Measurements from ENCODE around the gene ZNF358. TPM values are rescaled to one million over a fixed set of nuclear protein-coding genes. Genes with fewer than 3 reads are reported as not detected.
A peak's percentile ranks its signal among the peaks of the same experiment; 100 is the strongest.

ZNF358 gene
- total and polyA plus RNA-seq, 2 of the 13 experiments (the other 11 are each of a cell fraction or from before 2014, with no cell fraction given) = 9.1 to 37.0 TPM

DNA sequence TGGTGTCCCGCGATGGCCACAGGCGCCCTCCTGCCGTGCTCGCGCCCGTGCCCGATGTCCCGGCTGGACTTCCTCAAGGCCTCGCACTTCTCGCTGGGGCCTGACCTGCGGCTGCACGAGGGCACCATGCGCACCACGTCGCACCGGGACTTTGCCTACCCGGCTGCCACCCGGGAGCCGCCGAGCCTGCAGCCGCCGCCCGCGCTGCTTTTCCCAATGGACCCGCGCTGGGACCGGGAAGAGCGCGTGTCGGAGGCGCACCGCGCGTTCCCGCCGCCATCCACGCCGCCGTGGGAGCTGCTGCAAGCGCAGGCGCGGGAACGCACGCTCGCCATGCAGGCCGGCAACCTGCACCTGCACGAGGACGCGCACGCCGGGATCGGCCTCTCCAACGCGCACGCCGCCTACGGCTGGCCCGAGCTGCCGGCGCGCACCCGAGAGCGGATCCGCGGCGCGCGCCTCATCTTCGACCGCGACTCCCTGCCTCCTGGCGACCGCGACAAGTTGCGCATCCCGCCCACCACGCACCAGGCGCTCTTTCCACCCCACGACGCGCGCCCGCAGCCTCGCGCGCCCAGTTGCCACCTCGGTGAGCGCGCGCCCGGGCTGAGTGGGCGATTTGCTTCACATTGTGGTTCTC lies 15.0 kb upstream of the ZNF358 start (continued):
- TF ChIP-seq HNRNPLL (IDR thresholded peaks at IDR 0.05; ENCODE audit: low read depth, low read length, poor library complexity, severe bottlenecking) (peak; percentile 56), EED (CRISPR knock-in tag; IDR thresholded peaks at IDR 0.05) (no peak), CC2D1A (CRISPR knock-in tag; IDR thresholded peaks at IDR 0.05) (no peak), SP2 (CRISPR knock-in tag; IDR thresholded peaks at IDR 0.05) (peak; percentile 32), HNRNPUL1 (IDR thresholded peaks at IDR 0.05; ENCODE audit: low read depth, low read length) (no peak), EHMT2 (IDR thresholded peaks at IDR 0.05; ENCODE audit: borderline replicate concordance, low read depth, low read length) (no peak), IKZF4 (CRISPR knock-in tag; IDR thresholded peaks at IDR 0.05; ENCODE audit: borderline replicate concordance, low read depth, not compliant biosample characterization) (peak; percentile 74), ZNF496 (CRISPR knock-in tag; IDR thresholded peaks at IDR 0.05; ENCODE audit: insufficient replicate concordance) (no peak), ZNF232 (CRISPR knock-in tag; IDR thresholded peaks at IDR 0.05; ENCODE audit: borderline replicate concordance) (0 out of 2 replicates have a peak, but pooled peaks have one; percentile 47), PLRG1 (conservative IDR thresholded peaks at IDR 0.05) (no peak), NONO (IDR thresholded peaks at IDR 0.05) (no peak), NONO (CRISPR knock-in tag; conservative IDR thresholded peaks at IDR 0.05) (peak; percentile 55; the same call in 1 of the 2 replicates), CREBL2 (CRISPR knock-in tag; IDR thresholded peaks at IDR 0.05; ENCODE audit: borderline replicate concordance) (no peak), ZNF292 (CRISPR knock-in tag; IDR thresholded peaks at IDR 0.05; ENCODE audit: borderline replicate concordance, low read depth) (no peak), GABPA (IDR thresholded peaks at IDR 0.05; ENCODE audit: low read depth, low read length) (no peak), GABPA (CRISPR knock-in tag; IDR thresholded peaks at IDR 0.05; ENCODE audit: low read depth) (no peak), ZNF17 (CRISPR knock-in tag; IDR thresholded peaks at IDR 0.05) (no peak), FLYWCH1 (CRISPR knock-in tag; IDR thresholded peaks at IDR 0.05) (no peak), ARNT (IDR thresholded peaks at IDR 0.05) (no peak), ZNF383 (CRISPR knock-in tag; IDR thresholded peaks at IDR 0.05; ENCODE audit: borderline replicate concordance) (no peak), ZNF546 (CRISPR knock-in tag; conservative IDR thresholded peaks at IDR 0.05) (peak; percentile 81; the same call in 1 of the 2 replicates), ZNF451 (CRISPR knock-in tag; IDR thresholded peaks at IDR 0.05) (no peak), ZNF768 (CRISPR knock-in tag; IDR thresholded peaks at IDR 0.05) (no peak)
- TF ChIP-seq, protein P1, sequence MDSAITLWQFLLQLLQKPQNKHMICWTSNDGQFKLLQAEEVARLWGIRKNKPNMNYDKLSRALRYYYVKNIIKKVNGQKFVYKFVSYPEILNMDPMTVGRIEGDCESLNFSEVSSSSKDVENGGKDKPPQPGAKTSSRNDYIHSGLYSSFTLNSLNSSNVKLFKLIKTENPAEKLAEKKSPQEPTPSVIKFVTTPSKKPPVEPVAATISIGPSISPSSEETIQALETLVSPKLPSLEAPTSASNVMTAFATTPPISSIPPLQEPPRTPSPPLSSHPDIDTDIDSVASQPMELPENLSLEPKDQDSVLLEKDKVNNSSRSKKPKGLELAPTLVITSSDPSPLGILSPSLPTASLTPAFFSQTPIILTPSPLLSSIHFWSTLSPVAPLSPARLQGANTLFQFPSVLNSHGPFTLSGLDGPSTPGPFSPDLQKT (CRISPR knock-in tag; IDR thresholded peaks at IDR 0.05; ENCODE audit: borderline replicate concordance) = no peak
- TF ChIP-seq, protein P2, sequence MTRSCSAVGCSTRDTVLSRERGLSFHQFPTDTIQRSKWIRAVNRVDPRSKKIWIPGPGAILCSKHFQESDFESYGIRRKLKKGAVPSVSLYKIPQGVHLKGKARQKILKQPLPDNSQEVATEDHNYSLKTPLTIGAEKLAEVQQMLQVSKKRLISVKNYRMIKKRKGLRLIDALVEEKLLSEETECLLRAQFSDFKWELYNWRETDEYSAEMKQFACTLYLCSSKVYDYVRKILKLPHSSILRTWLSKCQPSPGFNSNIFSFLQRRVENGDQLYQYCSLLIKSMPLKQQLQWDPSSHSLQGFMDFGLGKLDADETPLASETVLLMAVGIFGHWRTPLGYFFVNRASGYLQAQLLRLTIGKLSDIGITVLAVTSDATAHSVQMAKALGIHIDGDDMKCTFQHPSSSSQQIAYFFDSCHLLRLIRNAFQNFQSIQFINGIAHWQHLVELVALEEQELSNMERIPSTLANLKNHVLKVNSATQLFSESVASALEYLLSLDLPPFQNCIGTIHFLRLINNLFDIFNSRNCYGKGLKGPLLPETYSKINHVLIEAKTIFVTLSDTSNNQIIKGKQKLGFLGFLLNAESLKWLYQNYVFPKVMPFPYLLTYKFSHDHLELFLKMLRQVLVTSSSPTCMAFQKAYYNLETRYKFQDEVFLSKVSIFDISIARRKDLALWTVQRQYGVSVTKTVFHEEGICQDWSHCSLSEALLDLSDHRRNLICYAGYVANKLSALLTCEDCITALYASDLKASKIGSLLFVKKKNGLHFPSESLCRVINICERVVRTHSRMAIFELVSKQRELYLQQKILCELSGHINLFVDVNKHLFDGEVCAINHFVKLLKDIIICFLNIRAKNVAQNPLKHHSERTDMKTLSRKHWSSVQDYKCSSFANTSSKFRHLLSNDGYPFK (CRISPR knock-in tag; IDR thresholded peaks at IDR 0.05; ENCODE audit: borderline replicate concordance) = no peak
- TF ChIP-seq, protein P3, sequence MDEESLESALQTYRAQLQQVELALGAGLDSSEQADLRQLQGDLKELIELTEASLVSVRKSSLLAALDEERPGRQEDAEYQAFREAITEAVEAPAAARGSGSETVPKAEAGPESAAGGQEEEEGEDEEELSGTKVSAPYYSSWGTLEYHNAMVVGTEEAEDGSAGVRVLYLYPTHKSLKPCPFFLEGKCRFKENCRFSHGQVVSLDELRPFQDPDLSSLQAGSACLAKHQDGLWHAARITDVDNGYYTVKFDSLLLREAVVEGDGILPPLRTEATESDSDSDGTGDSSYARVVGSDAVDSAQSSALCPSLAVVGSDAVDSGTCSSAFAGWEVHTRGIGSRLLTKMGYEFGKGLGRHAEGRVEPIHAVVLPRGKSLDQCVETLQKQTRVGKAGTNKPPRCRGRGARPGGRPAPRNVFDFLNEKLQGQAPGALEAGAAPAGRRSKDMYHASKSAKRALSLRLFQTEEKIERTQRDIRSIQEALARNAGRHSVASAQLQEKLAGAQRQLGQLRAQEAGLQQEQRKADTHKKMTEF (CRISPR knock-in tag; IDR thresholded peaks at IDR 0.05) = no peak

Data from HepG2 (cell line).